Gastroesophageal sphincter (tissue), 3 donors: ENCODE measurements around the gene NPHP4.

ENCODE experiments used
- CTCF ChIP-seq, 4 experiments: fragments of 200-600 bp in 2 of 4; fragments of 450-650 bp in 2 of 4; sonication (generic) in 1 of 4; IDR thresholded peaks; one replicate each; pipeline ENCODE4 v1.5.1; 2017 to 2019; ENCODE audit warnings: antibody characterized with exemption in 4 of 4, mild to moderate bottlenecking in 2 of 4, moderate library complexity in 2 of 4
- EP300 ChIP-seq: sonication (generic); formaldehyde crosslinking; IDR thresholded peaks from one replicate; pipeline ENCODE4 v1.6.1; 2017; ENCODE audit warnings: antibody characterized with exemption, mild to moderate bottlenecking
- POLR2A ChIP-seq, 2 donors: fragments of 450-650 bp; IDR thresholded peaks; one replicate each; pipeline ENCODE4 v1.6.1; 2017; ENCODE audit warnings: antibody characterized with exemption in 2 of 2, mild to moderate bottlenecking in 2 of 2, moderate library complexity in 1 of 2
- POLR2AphosphoS5 ChIP-seq: sonication (generic); formaldehyde crosslinking; IDR thresholded peaks from one replicate; pipeline ENCODE4 v1.6.1; 2017; ENCODE audit warnings: antibody characterized with exemption

- TF ChIP-seq POLR2AphosphoS5 (no peak), POLR2A (IDR thresholded peaks at IDR 0.05) (no peak), CTCF (IDR thresholded peaks at IDR 0.05) (no peak), EP300 (no peak)
These were observed 106.6 kb downstream of the NPHP4 start for GRCh38 chr1:5885471-5886139.
